Sciatic nerve (tissue), 2 donors: Measurements from ENCODE around the gene THRB. TPM values are rescaled to one million over a fixed set of nuclear protein-coding genes. Genes with fewer than 3 reads are reported as not detected.
A peak's percentile ranks its signal among the peaks of the same experiment; 100 is the strongest.
"Not testable (repeated sequence)": the region's sequence is repeated elsewhere in the genome, so short reads cannot be mapped to it uniquely, and the experiment has no call there.

Source experiments
- ATAC-seq: fragments of 200-7000 bp; cut with Tn5 transposase; one replicate; pipeline ENCODE4 v1.9.1; 2020; ENCODE audit warnings: mild to moderate bottlenecking, moderate library complexity
- DNase-seq: peaks from one replicate; pipeline ENCODE4 v3.0.0-alpha.2; 2020; ENCODE audit warnings: low spot score
- intact Hi-C: fragments of 100-400 bp; cut with DNase I; formaldehyde crosslinking; loops from one replicate; pipeline ENCODE4 v1.14.2; 2022
- total RNA-seq: library from RNA; stranded (reverse); fragmentation: NEBNext Ultra II Directional; extraction: Animal tissue kit (Norgen Biotek cat#: 25700); gene quantifications from one replicate; pipeline ENCODE4 v1.2.1, GENCODE V29; 2021
- donor health status: DM: no; HTN: no; CAD: no.
- donor health status: DM: no; HTN: no; CAD: no.

The THRB gene
- total RNA-seq, 1 donor from 2014 or later: 13.2 TPM

DNA sequence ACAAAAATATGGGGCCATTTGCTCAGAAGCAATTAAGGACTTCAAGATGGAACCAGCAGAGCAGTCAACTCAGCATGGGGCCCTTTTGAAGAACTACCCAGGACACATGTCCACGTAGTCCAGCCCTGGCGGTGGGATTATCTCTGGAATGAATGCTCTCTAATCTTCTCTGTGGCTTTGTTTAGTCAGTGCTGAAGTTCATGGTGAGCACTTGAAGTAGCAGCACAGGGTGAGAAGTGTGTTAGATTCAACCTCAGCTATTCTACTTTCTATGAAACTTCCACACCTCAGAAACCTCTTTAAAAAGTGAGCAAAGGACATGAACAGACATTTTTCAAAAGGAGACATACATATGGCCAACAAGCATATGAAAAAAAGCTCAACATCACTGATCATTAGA lies 74.4 kb downstream of the THRB start:
- ATAC-seq: no peak
- intact Hi-C loops: no loop called here
- DNase-seq: no peak

GRCh38 chr3:24419067-24419791 lies 75.4 kb downstream of the THRB start:
- DNase-seq (no peak), ATAC-seq (no peak)
- intact Hi-C loops: no loop called here

DNA sequence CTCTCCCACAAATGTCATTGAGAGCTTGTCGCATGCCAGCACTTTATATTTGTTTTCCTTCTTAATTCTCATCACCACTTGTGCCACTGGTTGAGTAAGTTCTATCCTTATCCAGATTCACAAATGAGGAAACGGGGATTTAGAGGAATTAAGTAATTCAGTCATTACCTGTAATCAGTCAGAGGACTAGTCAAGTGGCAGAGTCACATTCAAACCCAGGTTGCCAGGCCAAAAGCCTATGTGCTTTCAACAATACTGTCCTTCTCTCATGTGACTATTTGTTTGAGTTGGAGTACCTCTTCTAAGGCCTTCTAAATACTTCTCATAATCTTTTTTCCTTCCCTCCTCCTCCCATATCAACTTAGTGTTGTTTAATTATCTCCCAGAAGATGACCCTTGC lies 76.9 kb downstream of the THRB start:
- intact Hi-C loops: no loop called here
- ATAC-seq (no peak), DNase-seq (no peak)

GRCh38 chr3:24416224-24416623 lies 78.4 kb downstream of the THRB start:
- intact Hi-C loops: no loop called here
- no peak for DNase-seq
- ATAC-seq: no peak

DNA sequence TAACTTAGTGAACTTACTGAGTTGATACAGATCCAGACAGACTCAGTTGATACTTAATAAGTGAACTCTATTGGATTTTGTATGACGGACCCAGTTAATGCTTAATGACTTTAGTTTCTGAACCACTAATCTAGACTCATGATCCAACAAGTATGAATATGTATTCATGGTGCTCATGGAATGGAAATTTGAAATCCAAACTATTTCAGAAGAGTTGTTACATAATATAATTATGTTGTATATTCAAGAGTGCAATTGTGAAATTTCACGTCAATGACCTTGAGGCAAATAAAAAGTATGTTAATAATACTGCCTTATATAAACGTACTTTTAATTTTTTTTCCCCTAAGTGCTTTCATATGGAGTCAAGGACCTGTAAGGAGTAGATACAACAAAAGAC lies 78.8 kb downstream of the THRB start:
- DNase-seq (no peak), ATAC-seq (no peak)
- intact Hi-C loops: no loop called here

DNA sequence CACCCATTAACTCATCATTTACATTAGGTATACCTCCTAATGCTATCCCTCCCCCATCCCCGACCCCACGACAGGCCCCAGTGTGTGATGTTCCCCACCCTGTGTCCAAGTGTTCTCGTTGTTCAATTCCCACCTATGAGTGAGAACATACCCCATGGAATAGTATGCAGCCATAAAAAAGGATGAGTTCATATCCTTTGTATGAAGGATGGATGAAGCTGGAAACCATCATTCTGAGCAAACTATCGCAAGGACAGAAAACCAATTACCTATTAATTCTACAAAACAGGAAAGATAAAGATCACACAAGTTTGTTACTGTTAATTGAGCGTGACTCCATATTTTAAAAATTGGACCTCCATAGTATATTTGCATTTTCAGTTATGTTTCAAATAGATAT lies 81.0 kb downstream of the THRB start:
- intact Hi-C loops, ATAC-seq, DNase-seq: not testable (repeated sequence)

DNA sequence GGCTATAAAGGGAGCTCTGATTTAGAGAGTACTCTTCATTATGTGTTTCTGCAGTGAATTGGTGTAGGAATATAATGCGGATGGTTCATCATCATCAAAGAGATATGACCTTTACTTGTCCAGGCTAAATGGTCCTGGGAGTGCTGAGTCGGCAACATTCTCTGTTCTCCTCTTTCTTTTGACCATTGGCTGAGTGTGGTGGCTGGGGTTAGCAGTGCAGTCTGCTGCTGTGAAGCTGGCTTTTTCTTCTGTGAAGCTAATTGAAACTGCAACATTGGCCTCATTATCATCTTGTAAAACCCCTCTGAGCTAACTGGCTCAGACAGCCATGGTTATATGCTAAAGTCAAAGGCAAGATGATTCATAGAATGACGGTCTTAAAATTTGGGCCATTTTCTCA lies 83.8 kb downstream of the THRB start:
- ATAC-seq (no peak), DNase-seq (no peak)
- intact Hi-C loops: no loop called here

DNA sequence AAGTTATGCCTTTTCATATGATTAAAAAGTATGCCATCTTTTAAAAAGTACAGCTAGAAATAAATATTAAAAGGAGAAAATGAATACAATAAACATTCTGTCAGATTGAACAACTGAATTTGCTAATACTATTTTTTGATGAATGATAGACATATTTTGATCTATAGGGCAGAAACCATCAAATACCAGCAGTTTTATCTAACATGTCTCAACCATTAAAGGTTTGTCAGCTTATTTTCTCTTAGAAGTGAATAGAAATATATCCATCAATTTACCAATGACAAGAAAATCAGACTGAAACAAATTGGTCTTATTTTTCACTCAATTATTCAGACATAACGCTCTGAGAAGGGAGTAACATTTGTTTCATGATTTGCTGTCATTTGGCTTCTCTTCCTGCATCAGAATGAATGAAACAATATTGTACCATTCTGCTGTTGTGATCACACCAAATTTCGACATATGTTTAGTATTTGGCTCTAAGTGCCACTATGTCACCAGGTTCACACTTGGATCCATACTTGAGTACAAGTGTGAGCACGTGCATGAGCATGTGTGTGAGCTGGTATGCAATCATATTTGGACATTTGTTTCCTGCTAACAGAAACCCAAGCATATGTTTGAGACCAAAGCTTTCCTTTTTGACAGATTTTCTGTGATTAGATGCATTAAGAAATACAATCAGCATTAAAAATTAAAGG lies 86.5 kb downstream of the THRB start:
- ATAC-seq: no peak
- DNase-seq: no peak
- intact Hi-C loops: no loop called here

- intact Hi-C loops: no loop called here
- DNase-seq: no peak
- no peak for ATAC-seq
Measured at GRCh38 chr3:24406900-24407299, 87.8 kb downstream of the THRB start.

- ATAC-seq (no peak), DNase-seq (no peak)
- intact Hi-C loops: no loop called here
Measured at GRCh38 chr3:24405057-24405456, 89.6 kb downstream of the THRB start.

DNA sequence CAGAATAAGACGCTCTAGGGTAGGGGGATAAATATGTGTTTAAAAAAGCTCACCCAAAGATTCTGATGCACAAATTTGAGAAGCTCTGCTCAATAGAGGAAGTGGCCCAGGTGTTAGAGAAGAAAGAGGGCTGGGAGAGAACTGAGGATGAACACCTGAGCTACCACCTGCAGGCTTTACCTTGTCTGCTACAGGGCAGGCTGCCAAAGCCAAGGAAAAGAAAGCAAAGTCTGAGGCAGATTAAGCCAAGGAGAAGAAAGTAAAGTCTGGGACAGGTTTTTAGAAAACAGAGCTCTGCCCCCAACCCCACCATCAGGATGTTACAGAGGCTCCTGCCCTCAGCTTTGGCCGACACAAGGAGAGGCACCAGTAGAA lies 92.9 kb downstream of the THRB start:
- DNase-seq (no peak), ATAC-seq (no peak)
- intact Hi-C loops: no loop called here

GRCh38 chr3:24401090-24401810 lies 93.4 kb downstream of the THRB start:
- ATAC-seq (peak; percentile 58), DNase-seq (no peak)
- intact Hi-C loops: no loop called here

DNA sequence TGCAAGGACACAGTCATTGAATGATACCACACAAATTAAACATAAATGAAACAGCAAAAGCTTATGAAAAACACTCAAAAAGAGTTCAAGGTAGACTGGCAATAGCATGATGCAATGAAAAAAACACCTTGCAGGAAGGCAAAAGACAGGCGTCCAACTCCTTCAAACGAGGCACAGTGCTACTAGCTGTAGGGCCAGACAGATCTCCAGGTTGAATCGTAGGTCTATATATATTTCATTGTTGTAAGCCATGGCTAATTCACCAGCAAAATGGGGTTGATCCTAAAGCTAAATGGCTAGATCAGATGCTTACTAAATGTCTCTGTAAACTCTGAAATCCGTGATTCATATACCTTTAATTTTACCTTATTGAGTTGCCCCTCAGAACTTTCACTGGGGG lies 94.2 kb downstream of the THRB start:
- ATAC-seq (no peak), DNase-seq (no peak)
- intact Hi-C loops: no loop called here

GRCh38 chr3:24400015-24400414 lies 94.6 kb downstream of the THRB start:
- ATAC-seq: no peak
- DNase-seq: no peak
- intact Hi-C loops: no loop called here

DNA sequence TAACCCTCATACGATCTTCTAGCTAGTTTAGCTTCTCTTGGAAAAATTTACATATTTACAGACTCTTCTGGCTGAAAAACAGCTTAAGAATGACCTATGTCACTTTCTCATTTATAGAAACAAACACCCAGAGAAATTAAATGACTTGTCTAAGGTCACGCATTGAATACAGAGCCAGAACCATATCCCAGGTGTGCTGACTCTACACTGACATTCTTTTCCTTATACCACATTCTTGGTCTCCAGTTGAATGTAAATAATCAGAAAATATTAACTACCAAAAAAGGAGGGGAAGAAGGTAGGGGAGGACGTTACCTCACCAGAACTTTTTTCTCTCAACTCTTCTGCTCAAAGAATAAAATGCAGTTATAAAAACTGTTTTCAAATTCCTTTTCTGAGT lies 95.0 kb downstream of the THRB start:
- ATAC-seq (no peak), DNase-seq (no peak)
- intact Hi-C loops: no loop called here

DNA sequence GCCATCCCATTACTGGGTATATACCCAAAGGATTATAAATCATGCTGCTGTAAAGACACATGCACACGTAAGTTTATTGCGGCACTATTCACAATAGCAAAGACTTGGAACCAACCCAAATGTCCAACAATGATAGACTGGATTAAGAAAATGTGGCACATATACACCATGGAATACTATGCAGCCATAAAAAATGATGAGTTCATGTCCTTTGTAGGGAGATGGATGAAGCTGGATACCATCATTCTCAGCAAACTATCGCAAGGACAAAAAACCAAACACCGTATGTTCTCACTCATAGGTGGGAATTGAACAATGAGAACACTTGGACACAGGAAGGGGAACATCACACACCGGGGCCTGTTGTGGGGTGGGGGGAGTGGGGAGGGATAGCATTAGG lies 95.9 kb downstream of the THRB start:
- ATAC-seq: not testable (repeated sequence)

GRCh38 chr3:24396338-24396737 lies 98.3 kb downstream of the THRB start:
- DNase-seq (no peak), ATAC-seq (no peak)
- intact Hi-C loops: no loop called here

More for the DNA sequence above, 95.9 kb downstream of the THRB start:
- DNase-seq, intact Hi-C loops: not testable (repeated sequence)

DNA sequence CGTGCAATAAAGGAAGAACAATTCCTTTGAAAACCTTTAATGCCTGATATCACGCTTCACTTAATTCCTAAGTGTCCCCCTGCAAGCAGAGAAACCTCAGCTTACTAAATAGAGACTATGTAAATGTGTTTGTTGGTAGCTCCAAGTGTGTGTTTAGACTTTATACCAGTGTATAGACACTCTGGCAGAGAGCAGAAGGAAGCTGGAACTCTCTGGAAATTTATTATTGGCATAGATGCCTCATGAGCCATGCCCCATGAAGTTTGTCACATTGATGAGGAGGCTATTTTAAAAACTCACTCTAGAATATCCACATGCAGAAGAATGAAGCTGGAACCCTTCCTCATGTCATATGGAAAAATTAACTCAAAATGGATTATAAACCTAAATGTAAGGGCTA lies 99.9 kb downstream of the THRB start:
- DNase-seq: no peak
- intact Hi-C loops: no loop called here
- ATAC-seq: no peak

DNA sequence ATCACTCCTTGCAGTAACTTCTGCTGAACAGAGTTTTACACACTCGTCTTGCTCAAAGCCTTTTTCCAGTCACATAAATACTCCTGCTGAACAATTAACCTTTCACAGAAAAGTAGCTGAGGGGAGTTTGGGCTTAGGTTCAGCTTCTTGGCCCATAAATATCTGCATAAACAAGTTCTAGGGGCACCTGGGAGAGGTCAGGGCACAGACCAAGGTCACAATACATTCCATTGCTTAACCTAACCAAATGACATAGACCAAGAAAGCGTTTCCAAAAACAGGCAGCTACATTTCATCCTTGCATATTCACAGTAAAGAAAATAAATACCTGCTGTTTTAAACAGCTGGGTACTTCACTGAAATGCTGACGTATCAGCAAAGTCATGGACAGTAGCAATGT lies 101.3 kb downstream of the THRB start:
- DNase-seq (no peak), ATAC-seq (no peak)
- intact Hi-C loops: no loop called here
